Measurements from ENCODE around the gene FOXK1. TPM values are rescaled to one million over a fixed set of nuclear protein-coding genes. Genes with fewer than 3 reads are reported as not detected.

FOXK1 gene
- total RNA-seq, 4 donors from 2014 or later: 28.0 to 59.9 (median 34.2) TPM

- H3K27me3 ChIP-seq: no peaks in the 10 kb centered on the region
- H3K9me3 ChIP-seq: no peaks in the 10 kb centered on the region
- H3K4me3 ChIP-seq: peak overlapping the region; percentile 78 to 93 (median 83)
- no peaks in the 10 kb centered on the region for H3K36me3 ChIP-seq
- DNase-seq: no peak
- intact Hi-C loops (cut with DNase I; ENCODE audit: low total_unique reads) (no loop called here), in situ Hi-C loops (cut with MboI; ENCODE audit: low pct_ligation_motif_present in 1 of 4, low pct_unique_long_range_greater_than_20kb in 1 of 4, low sequenced_read_pairs in 3 of 4) (loop anchor here in 2 of 4 donors (25.0 kb wide), 1 partner anchor 162 kb away; no protein-coding TSS in a partner anchor)
- peaks cover 6 to 31% (median 27%) of the 10 kb centered on the region in 4 donors for H3K4me1 ChIP-seq
- H3K27ac ChIP-seq: peak overlapping the region; percentile 94 to 97 (median 96)
- TF ChIP-seq CTCF (IDR thresholded peaks at IDR 0.05) (no peak), POLR2AphosphoS5 (IDR thresholded peaks at IDR 0.05) (no peak), EP300 (IDR thresholded peaks at IDR 0.05; ENCODE audit: low read depth) (no peak), POLR2A (IDR thresholded peaks at IDR 0.05) (no peak)
- WGBS, 2 donors (ENCODE audit: low coverage in 1 of 2): 5 to 60% methylated on average over 1 to 24 of the region's 24 CpGs
Measured at GRCh38 chr7:4774658-4775249, 92.7 kb downstream of the FOXK1 start.

GRCh38 chr7:4775250-4775847 lies 93.3 kb downstream of the FOXK1 start, which contains the start of gene AP5Z1:
Gene AP5Z1 (plus strand): TSS chr7:4775623. CDS start chr7:4775716, 93 bp downstream.
- no peaks in the 10 kb centered on the region for H3K9me3 ChIP-seq
- in situ Hi-C loops (cut with MboI; ENCODE audit: low pct_ligation_motif_present in 1 of 4, low pct_unique_long_range_greater_than_20kb in 1 of 4, low sequenced_read_pairs in 3 of 4) (no loop called here), intact Hi-C loops (cut with DNase I; ENCODE audit: low total_unique reads) (no loop called here)
- peak; percentile 96 for DNase-seq
- peak within 1 kb of the TSS; percentile 78 to 93 (median 83) for H3K4me3 ChIP-seq
- no peaks in the 10 kb centered on the region for H3K36me3 ChIP-seq
- H3K4me1 ChIP-seq: peaks cover 6 to 31% (median 27%) of the 10 kb centered on the region in 4 donors
- peak; percentile 97 for TF ChIP-seq POLR2A (IDR thresholded peaks at IDR 0.05)
- TF ChIP-seq POLR2AphosphoS5 (IDR thresholded peaks at IDR 0.05): peak; percentile 97 to 98 (median 98)
- TF ChIP-seq EP300 (IDR thresholded peaks at IDR 0.05; ENCODE audit: low read depth): no peak
- TF ChIP-seq CTCF (IDR thresholded peaks at IDR 0.05): peak in 1 of 5 experiments; percentile 5
- peak within 1 kb of the TSS; percentile 94 to 97 (median 96) for H3K27ac ChIP-seq
- WGBS, 2 donors (ENCODE audit: low coverage in 1 of 2): 1% methylated on average over 47 of the region's 55 CpGs; no CpG with 5 or more reads in 1 of the 2 donors
- H3K27me3 ChIP-seq: no peaks in the 10 kb centered on the region

GRCh38 chr7:4775848-4776623 lies 93.9 kb downstream of the FOXK1 start:
- TF ChIP-seq POLR2AphosphoS5 (IDR thresholded peaks at IDR 0.05) (no peak), POLR2A (IDR thresholded peaks at IDR 0.05) (no peak), EP300 (IDR thresholded peaks at IDR 0.05; ENCODE audit: low read depth) (no peak), CTCF (IDR thresholded peaks at IDR 0.05) (no peak)
- DNase-seq: peak; percentile 40
- peak overlapping the region; percentile 78 to 93 (median 83) for H3K4me3 ChIP-seq

GRCh38 chr7:4779118-4779517 lies 97.0 kb downstream of the FOXK1 start:
- peaks cover 5 to 28% (median 24%) of the 10 kb centered on the region in 4 donors for H3K4me1 ChIP-seq
- TF ChIP-seq CTCF (IDR thresholded peaks at IDR 0.05) (no peak), POLR2A (IDR thresholded peaks at IDR 0.05) (no peak), EP300 (IDR thresholded peaks at IDR 0.05; ENCODE audit: low read depth) (no peak), POLR2AphosphoS5 (IDR thresholded peaks at IDR 0.05) (no peak)
- no peak for DNase-seq
- 85% methylated on average over 5 of the region's 5 CpGs; no CpG with 5 or more reads in 1 of the 2 donors for WGBS, 2 donors (ENCODE audit: low coverage in 1 of 2)
- peaks cover 0 to 31% (median 15%) of the 10 kb centered on the region in 4 donors for H3K36me3 ChIP-seq
- intact Hi-C loops (cut with DNase I; ENCODE audit: low total_unique reads): no loop called here
- in situ Hi-C loops (cut with MboI; ENCODE audit: low pct_ligation_motif_present in 1 of 4, low pct_unique_long_range_greater_than_20kb in 1 of 4, low sequenced_read_pairs in 3 of 4): no loop called here
- no peak overlapping the region for H3K4me3 ChIP-seq
- H3K27ac ChIP-seq: no peak overlapping the region
- no peaks in the 10 kb centered on the region for H3K9me3 ChIP-seq
- H3K27me3 ChIP-seq: no peaks in the 10 kb centered on the region

More at GRCh38 chr7:4775848-4776623, 93.9 kb downstream of the FOXK1 start:
- intact Hi-C loops (cut with DNase I; ENCODE audit: low total_unique reads): no loop called here
- H3K9me3 ChIP-seq: no peaks in the 10 kb centered on the region
- H3K27ac ChIP-seq: peak overlapping the region; percentile 94 to 97 (median 96)
- no peaks in the 10 kb centered on the region for H3K27me3 ChIP-seq
- WGBS, 2 donors (ENCODE audit: low coverage in 1 of 2): 15 to 100% methylated on average over 2 to 32 of the region's 32 CpGs
- in situ Hi-C loops (cut with MboI; ENCODE audit: low pct_ligation_motif_present in 1 of 4, low pct_unique_long_range_greater_than_20kb in 1 of 4, low sequenced_read_pairs in 3 of 4): no loop called here
- peaks cover 6 to 31% (median 27%) of the 10 kb centered on the region in 4 donors for H3K4me1 ChIP-seq
- H3K36me3 ChIP-seq: peaks cover 0 to 2% (median 0%) of the 10 kb centered on the region in 4 donors

Measured in transverse colon (tissue), 4 donors.